Renal pelvis (tissue), 4 donors: Measurements from ENCODE around the gene SND1. TPM values are rescaled to one million over a fixed set of nuclear protein-coding genes. Genes with fewer than 3 reads are reported as not detected.
A peak's percentile ranks its signal among the peaks of the same experiment; 100 is the strongest.

ENCODE experiments used
- DNase-seq: peaks from one replicate; pipeline ENCODE4 v3.0.0-alpha.2; 2013
- polyA plus RNA-seq, 3 donors: library from polyadenylated mRNA; unstranded; fragments of 120-200 nt; gene quantifications; one replicate each; pipeline ENCODE4 v1.2.1, GENCODE V29; 2013; ENCODE audit not compliant: insufficient read length in 3 of 3

Gene SND1
- polyA plus RNA-seq, 3 donors: 135 to 142 (median 137) TPM

DNA sequence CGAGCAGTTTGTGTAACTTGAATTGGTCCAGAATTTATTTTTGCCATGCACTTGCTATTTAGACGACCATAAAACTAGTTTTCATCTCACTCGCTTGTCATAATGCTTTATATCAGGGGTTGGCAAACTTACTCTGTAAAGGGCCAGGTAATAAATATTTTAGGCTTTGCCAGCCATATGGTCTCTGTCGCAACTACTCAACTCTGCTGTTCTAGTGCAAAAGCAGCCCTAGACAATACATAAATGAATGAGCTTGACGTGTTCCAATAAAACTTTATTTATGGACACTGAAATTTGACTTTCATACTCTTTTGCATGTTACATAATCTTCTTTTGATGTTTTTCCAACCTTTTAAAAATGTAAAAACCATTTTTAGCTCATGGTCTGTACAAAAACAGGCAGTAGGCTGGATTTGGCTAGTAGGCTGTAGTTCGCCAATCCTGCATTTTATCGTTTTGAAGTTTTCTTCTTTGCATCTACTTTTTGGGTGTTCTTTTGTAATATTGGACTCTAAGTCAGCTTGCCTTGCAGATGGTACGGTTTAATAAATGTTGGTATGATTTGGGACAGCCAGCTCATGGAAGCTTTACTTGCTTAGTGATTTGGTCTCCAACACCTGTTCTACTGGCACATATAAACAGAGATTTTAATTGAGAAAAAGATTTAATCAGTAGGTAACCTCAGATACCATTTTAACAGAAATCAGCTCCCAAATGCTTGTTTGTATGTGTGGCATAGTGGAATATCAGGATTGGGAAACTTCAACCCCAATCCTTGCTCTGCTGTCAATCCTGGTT, 25.6 kb downstream of the SND1 start:
- no peak for DNase-seq

DNA sequence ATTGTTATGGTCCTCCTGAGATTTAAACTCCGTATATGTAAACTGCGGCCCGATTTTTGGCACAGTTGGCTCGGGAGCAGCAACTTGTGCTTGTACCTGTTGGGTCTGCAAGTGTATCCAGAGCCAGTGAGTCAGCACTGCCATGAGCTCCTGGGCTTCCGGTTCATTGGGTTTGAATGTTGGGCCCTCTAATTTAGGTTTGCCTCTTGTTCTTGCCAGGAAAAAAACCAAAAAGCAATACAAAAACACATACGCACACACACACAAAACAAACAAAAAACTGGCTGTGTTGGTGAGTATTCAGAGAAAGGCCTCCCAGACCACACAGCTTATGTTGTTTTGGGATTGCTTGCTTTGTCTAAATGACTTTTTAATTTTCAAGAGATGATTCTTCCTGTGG, 26.3 kb downstream of the SND1 start:
- no peak for DNase-seq

DNA sequence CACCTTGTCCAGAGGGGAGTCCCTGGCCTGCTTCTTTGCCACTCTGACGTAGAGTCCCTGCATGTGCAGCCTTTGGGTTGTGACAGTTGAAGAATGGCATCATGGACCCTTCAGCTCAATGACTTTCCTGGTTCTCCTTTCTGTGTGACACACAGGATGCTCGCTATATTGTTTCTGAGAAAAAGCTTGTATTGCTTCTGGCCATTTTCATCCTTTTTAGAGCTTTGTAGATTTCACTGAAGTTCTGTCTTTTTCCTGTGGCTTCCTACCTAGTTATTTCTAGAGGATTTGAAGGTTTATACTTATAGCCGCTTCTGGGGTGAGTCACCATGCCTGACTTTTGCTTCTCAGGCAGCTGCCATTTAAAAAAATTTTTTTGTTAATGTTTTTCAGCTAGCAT, 27.0 kb downstream of the SND1 start:
- no peak for DNase-seq

DNA sequence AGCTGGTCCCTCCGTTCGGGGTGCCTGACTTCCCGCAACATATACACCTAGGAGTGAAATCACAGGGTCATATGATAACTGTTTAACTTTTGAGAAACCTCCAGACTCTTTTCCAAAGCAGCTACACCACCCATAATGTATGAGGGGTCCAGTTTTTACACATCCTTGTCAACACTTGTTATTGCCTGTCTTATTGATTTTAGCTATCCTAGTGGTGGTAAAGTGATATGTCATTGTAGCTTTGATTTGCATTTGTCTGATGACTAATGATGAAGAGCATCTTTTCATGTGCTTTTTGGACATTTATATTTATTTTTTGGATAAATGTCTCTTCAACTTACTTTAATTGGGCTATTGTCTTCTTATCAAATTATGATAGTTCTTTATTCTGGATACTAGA, 29.0 kb downstream of the SND1 start:
- no peak for DNase-seq

DNA sequence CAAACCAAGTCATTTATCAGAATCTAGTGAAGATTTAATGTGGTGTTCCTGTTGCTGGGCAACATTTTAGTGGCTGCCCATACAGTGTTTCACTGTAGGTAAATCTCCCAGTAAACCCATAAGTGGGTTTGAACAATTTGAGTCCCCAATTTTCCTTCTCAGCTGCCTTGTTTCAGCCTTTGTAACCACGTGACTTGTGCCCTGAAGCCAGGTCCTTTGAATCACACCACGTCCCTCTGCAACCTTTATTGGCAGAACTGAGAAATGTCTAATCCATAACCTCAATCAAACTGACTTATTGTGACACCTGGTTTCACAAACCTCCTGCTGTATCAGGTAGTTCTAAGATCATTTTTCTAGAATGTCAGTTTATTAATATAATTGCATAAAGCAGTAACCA, 30.1 kb downstream of the SND1 start:
- peak; percentile 12 for DNase-seq

DNA sequence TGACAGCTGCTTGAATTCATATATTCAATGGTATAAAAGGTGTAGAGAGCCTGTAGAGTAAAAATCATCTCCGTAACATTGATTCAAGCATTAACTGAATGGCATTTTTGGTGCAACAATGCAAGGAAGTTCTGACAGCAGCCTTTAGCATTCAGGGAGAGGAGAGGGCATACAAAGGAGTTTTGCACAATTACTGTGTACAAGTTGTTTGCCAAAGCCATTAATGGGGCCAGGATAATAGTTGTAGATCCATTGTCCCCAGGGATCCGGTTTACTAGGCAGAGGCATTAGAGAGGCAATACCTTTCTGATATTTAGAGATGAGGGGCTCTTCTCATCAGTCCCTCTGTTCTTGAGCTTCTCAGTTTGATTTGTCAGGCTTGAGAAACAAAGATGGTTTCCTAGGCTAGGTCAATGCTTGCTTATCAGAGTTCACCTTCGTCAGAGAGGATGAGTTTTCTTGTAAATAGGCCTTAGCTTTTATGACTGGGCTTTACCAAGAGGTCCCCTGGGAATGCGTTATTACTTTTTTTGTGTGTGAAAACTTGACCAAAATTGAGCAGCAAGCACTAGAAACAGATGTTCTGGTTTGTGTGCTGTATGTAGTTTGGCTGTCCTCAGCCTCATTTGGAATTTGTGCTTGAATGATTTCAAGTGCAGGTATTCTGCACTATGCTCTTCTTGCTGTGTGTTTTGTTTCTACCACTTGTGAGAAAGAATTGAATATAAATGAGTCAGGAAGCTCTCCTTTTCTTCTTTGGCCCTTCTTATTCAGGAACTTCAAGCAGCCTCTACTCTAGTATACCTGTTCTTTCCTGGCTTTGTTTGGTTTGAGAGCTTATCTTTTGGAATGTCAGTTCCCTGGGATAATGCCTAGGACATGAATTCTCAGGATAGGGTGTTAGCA, 32.0 kb downstream of the SND1 start:
- no peak for DNase-seq

DNA sequence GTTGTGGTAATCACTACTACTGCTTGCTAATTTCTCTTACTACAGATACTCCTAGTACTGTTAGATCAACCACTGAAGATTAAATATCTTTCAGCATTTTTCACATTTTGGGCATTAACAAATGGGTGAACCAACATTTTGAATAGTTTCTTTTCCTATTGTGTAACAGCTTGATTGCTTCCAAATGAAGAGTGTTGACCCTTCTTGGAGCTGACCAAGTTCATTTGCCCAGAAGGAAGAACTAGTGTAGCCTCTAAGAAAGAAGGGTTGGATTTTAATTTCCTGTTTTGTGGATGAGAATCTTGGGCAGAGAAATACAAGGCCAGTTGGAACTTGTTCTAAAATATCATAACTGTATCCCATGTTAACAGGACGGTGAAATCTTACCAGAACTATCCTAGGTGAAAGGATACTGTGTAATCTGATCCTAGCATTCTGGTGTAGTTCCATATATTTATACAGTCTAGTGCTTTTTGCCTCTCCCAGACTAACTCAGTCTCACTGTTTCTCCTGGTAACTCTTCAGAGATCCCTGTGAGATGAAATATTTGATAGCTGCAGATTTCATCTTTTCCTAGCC, 37.3 kb downstream of the SND1 start:
- no peak for DNase-seq

DNA sequence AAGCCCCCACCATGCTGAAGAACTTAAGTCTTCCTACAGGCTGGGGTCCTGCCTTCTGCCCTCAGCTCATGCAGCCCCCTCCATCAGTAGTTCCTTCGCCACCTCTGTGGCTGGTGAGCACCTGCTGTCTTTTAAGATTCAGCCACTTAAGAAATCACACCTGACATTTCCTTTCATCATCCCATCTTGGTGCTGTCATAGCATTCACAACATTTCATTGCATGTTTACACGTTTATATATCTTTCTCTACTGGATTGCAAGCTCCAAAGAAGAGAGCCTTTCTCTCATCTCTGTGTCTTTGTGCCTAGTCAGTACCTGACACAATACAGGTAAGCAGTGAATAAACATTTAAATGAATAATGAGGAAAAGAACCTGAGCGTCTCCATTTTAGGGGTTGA, 38.3 kb downstream of the SND1 start:
- no peak for DNase-seq

DNA sequence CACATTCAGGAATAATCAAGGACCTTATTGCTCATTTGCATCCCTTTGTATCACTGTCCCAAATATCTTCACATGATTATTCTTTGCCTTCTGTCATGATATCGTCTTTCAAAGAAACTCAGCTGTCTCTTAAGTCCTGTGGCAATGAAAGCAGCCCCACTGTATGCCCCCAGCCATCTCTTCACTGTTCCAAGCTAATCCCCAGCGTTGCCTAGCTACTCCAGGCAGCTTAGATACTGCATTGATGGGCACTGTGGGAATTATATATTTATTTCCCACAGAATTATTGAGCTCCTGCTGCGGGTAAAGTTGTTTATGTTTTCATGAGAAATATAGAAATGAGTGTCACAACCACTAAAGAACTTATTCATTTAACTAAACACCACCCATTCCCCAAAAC, 38.8 kb downstream of the SND1 start:
- DNase-seq: no peak

DNA sequence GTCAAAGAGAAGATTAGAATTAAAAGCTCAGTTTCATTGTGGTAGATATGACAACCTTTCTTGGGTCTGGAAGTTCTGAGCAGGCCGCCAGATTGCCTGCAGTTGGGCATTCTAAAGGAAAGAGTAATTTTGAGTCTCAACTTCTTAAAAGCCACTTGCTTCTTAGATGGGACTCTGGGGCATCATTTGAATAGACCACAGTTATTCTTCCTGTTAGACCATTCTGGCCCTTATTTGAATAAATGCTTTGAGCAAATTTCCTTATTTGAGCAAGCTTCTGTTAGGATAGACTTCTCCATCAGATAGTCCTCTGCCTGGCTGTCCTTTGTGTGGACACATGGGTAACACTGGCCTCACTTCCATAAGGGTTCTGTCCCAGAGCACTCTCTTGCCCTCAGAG, 40.2 kb downstream of the SND1 start:
- DNase-seq: no peak

DNA sequence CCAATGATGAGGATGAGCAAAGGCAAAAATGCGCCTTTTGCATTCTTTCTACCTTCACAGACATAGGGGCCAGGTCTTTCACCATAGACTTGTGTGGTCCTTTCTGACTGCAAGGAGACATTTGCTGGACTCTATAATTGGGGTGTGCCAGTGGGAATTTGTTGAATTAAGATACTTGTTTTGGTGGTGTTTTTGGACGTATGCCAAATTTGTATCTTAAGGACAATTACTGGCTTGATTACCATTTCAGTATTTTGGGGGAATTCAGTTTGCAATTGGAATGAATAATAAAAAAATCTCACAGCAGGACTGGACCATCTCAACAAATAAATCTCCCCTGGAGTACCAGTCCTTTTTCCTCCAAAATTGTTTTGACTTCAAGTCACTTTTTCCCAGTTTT, 47.9 kb downstream of the SND1 start:
- no peak for DNase-seq

DNA sequence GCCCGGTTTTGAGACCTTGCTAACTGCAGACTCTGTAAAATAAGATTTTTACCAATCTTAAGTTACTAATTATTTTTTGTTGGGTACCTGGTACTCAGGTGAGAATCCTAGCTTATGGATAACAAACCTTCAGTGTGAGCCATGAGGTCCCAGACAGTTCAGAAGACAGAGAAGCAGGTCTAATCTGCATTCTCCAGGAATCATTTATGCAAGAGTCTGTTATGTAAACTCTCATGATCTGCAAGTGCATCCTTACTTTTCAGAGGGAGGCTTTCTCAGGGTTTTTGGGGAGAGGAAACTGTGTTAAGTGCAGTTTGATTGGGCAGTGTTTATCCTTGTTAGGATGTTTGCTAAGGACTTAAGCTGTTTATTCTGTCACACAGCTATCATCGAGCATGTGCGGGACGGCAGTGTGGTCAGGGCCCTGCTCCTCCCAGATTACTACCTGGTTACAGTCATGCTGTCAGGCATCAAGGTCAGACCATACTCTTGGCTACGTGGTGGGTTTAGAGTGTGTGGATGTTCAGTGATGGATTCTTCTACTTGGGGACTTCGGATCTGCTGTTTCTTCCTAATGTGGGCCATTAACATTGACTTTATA, 50.2 kb downstream of the SND1 start:
- no peak for DNase-seq

DNA sequence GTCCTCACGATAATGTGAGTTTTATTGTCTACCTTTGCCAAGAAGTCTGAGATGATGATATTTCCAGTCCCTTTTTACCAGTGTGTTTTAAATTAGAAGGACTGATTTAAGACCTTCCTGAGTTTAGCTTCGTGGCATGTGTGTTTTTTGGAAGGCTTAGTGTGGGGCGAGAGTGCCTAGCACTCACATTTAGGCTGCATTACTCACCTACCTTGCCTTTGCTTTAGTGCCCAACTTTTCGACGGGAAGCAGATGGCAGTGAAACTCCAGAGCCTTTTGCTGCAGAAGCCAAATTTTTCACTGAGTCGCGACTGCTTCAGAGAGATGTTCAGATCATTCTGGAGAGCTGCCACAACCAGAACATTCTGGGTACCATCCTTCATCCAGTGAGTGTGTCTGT, 50.9 kb downstream of the SND1 start:
- DNase-seq: no peak

DNA sequence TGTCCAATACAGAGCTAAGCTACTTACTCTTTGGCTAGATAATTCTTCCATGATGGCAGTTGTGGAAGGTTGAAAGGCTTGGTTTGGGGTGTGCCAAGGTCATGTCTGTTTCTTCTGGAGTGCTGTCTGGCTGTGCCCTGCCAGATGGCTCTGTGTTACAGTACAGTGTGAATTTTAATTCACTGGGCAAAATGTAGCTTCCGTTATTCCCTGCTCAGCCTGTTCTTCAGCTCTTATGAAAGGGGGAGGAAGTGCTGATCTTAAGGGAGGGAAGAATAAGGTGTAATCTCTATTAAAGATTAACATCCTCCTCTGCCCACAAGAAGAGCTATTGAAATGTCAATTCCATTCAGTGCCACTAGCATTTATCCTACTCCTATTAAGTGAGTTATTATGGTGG, 52.2 kb downstream of the SND1 start:
- DNase-seq: no peak

DNA sequence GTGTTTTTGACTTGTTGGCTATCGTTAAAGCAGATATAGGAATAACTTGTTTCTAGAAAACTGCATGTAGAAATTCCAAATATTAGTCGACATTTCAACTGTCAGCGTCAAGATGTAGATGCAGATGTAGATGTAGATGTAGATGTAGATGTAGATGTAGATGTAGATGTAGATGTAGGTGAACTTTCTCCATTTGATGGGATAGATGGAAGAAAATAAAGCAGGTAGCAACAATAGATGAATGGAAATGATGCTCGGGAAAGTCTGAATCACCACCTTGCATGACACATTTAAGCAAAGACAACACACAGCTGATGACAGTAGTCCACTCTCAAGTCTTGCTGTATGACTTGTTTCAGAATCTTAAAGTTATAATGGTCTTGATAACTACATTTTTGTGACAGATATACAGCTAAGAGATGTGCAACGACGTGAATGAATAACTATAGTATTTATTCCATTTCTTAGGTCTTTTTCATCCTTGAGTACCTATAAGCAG, 53.5 kb downstream of the SND1 start:
- DNase-seq: no peak

DNA sequence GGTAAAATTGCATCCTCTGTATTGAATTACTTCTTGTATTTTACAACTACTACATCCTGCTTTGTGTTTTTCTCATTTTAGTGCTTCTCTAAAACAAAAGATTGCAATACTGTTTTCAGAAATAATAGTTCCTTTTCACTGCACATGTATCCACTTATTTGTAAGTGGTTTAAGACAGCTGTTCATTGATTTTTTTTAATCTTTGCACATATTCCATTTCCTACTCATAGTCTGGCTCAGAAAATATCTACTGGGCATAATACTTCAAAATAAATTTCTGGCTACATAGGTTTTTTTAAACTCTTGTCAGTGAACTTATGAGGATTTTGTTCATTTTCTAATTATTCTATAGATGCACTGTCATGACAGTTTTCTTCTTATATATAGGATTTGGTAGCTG, 54.8 kb downstream of the SND1 start:
- no peak for DNase-seq

DNA sequence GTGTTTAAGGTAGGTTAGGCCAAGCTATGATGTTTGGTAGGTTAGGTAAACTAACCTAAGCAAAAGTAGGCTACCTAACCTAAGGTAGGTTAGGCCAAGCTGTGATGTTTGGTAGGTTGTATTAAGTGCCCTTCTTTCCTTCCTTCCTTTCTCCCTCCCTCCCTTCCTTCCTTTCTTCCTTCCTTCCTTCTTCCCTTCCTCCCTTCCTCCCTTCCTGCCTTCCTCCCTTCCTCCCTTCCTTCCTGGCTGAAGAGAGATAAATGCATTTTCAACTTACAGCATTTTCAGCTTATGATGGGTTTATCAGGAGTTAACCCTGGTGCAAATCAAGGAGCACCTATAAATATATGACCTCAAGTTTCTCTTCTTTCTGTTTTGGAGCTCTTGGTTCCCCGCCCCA, 56.2 kb downstream of the SND1 start:
- DNase-seq: no peak

DNA sequence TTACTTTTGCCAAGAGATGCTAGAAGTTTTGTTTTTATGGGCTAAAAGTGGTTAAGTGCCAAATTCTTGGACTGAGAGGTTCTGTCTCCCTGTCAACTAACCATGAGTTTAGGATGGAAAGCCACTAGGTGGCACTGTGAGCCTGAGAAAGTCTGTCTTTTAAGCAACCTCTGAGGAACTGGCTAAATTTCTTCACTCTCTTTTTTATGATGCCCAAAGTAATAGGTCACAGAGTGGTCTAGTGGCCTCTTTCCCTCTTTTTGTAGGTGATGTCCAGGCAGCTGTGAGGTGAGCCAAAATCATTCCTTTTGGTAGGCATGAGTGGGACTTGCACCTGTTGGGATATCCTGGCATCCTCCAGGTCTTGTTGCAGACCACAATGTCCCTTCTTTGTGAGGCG, 56.8 kb downstream of the SND1 start:
- DNase-seq: peak; percentile 80

DNA sequence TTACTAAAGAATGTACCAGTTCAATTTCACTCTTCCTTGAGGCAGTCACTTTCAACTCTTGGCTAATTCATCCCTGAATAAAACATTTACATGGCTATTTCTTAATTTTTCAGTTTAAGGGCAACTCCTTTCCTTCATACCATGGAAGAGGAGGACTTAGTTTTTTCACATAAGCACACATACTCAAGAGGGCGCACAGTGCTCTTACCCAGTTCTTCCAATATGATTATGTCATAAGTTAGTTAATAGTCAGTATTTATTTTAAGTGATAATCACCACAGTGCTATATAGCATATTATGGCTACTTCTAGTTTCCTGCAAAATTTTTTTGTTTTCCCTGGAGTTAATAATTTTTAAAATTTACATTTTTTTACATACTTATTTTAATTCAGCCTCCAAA, 58.6 kb downstream of the SND1 start:
- DNase-seq: no peak

DNA sequence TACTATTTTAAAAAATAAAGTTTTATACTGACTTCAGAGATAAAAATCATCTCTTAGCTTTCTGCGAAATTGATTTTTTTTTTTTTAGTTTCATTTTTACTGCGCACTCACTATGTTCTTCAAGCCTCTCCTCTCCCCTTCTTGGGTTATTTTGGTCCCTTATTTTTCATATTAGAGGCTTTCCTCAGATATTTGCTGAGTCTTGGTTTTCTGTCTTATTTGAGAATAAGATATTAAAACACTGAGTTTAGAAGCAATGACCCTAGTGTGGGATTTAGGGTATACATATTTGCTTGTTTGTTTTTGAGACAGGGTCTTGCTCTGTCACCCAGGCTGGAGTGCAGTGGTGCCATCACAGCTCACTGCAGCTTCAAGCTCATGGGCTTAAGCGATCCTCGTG, 59.9 kb downstream of the SND1 start:
- DNase-seq: no peak

DNA sequence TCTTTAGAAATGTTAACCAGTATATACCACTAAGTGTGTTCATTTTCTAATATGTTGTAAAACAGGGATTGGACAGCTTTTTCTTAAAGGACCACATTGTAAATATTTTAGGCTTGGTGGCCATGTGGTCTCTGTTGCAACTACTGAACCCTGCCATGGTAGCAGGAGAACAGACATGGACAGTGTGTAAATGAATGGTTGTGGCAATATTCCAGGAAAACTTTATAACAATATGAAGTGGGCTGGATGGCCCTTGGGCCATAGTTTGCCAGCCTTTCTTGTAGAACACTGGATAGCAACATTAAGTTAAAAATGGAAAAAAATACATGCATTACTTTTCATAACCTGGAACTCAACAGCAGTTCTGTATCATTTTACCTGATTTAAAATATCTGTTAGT, 61.0 kb downstream of the SND1 start:
- DNase-seq: no peak

DNA sequence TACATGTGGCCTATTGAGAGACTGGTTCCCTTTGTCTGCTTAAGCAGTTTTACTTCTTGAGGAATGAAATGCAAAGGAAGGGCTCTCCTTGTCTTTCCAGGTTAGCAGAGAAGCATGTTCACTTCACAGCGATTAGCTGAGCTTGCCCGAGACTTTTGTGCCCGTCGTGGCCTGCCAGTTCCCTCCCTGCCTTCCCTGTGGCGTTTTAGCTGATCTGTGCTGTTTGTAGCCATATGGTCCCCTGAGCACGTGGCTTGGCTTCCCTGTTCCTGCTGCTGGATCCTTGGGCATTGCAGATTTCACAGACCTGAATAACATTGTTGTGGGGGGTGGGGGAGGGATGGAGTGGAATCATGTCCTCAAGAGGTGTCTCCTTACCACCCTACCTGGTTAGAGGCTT, 61.8 kb downstream of the SND1 start:
- DNase-seq: no peak
